HG02870 (cell line): ENCODE results near the gene MAP7.

ENCODE experiments used
- ATAC-seq: cut with Tn5 transposase; IDR thresholded peaks from one replicate; pipeline ENCODE4 v1.9.1; 2021; ENCODE audit warnings: mild to moderate bottlenecking, moderate library complexity; ENCODE audit not compliant: unreplicated experiment

The MAP7 gene

GRCh38 chr6:136534268-136534667 lies 16.0 kb downstream of the MAP7 start:
- ATAC-seq, result no peak

GRCh38 chr6:136533487-136533886 lies 16.7 kb downstream of the MAP7 start:
- no peak for ATAC-seq

GRCh38 chr6:136532030-136532429 lies 18.2 kb downstream of the MAP7 start:
- no peak for ATAC-seq

- no peak for ATAC-seq
These were observed 20.5 kb downstream of the MAP7 start for GRCh38 chr6:136529710-136530109.

GRCh38 chr6:136528477-136528876 lies 21.7 kb downstream of the MAP7 start:
- no peak for ATAC-seq

GRCh38 chr6:136527831-136528230 lies 22.4 kb downstream of the MAP7 start:
- no peak for ATAC-seq

GRCh38 chr6:136526937-136527336 lies 23.3 kb downstream of the MAP7 start:
- ATAC-seq, result no peak

- ATAC-seq, result no peak
These were observed 23.9 kb downstream of the MAP7 start for GRCh38 chr6:136526196-136526930.

GRCh38 chr6:136525586-136526195 lies 24.5 kb downstream of the MAP7 start:
- ATAC-seq, result no peak

- no peak for ATAC-seq
These were observed 25.2 kb downstream of the MAP7 start for GRCh38 chr6:136524936-136525413.

GRCh38 chr6:136524339-136524935 lies 25.8 kb downstream of the MAP7 start:
- ATAC-seq, result no peak

GRCh38 chr6:136523196-136523595 lies 27.0 kb downstream of the MAP7 start:
- ATAC-seq, result no peak

GRCh38 chr6:136522636-136523035 lies 27.6 kb downstream of the MAP7 start:
- ATAC-seq, result no peak

- no peak for ATAC-seq
These were observed 28.3 kb downstream of the MAP7 start for GRCh38 chr6:136521911-136522310.

- no peak for ATAC-seq
These were observed 28.8 kb downstream of the MAP7 start for GRCh38 chr6:136521427-136521826.

GRCh38 chr6:136520517-136520916 lies 29.7 kb downstream of the MAP7 start:
- ATAC-seq, result no peak

- ATAC-seq, result no peak
These were observed 32.6 kb downstream of the MAP7 start for GRCh38 chr6:136517582-136517981.

- ATAC-seq, result no peak
These were observed 33.2 kb downstream of the MAP7 start for GRCh38 chr6:136517002-136517401.

GRCh38 chr6:136514591-136514990 lies 35.6 kb downstream of the MAP7 start:
- no peak for ATAC-seq

GRCh38 chr6:136511926-136512325 lies 38.3 kb downstream of the MAP7 start:
- no peak for ATAC-seq

- no peak for ATAC-seq
These were observed 38.8 kb downstream of the MAP7 start for GRCh38 chr6:136511397-136511796.

GRCh38 chr6:136510782-136511181 lies 39.4 kb downstream of the MAP7 start:
- ATAC-seq, result no peak
